Right lobe of liver (tissue), 6 donors: ENCODE data around the gene RPS6KA2. TPM values are rescaled to one million over a fixed set of nuclear protein-coding genes. Genes with fewer than 3 reads are reported as not detected.
A peak's percentile ranks its signal among the peaks of the same experiment; 100 is the strongest.

ENCODE experiments used
- ATAC-seq, 4 donors: fragments of 200-7000 bp; cut with Tn5 transposase; one replicate each; pipeline ENCODE4 v1.9.1; 2020; ENCODE audit warnings: mild to moderate bottlenecking in 4 of 4, moderate library complexity in 4 of 4
- DNase-seq, 3 donors: peaks; one replicate each; pipeline ENCODE4 v3.0.0-alpha.2; 2020
- H3K27ac ChIP-seq, 3 donors: fragments of 200-600 bp; one replicate each; pipeline ENCODE4 v1.8.0; 2022
- H3K27me3 ChIP-seq, 2 donors: fragments of 200-600 bp; one replicate each; pipeline ENCODE4 v1.8.0; 2022
- H3K36me3 ChIP-seq, 4 donors: fragments of 200-600 bp; sonication (generic) in 1 of 4; one replicate each; pipeline versions ENCODE4 v1.5.1 to v1.8.0; 2017 to 2022; ENCODE audit warnings: control low read depth in 1 of 4
- H3K4me1 ChIP-seq, 4 donors: fragments of 200-600 bp; sonication (generic) in 1 of 4; one replicate each; pipeline versions ENCODE4 v1.5.1 to v1.8.0; 2017 to 2022; ENCODE audit warnings: control low read depth in 1 of 4
- H3K4me3 ChIP-seq, 3 donors: fragments of 200-600 bp; one replicate each; pipeline ENCODE4 v1.8.0; 2022
- H3K9me3 ChIP-seq, 4 donors: fragments of 200-600 bp; sonication (generic) in 1 of 4; one replicate each; pipeline versions ENCODE4 v1.5.1 to v1.8.0; 2017 to 2022; ENCODE audit warnings: control low read depth in 1 of 4
- POLR2A ChIP-seq: fragments of 450-650 bp; IDR thresholded peaks from one replicate; pipeline ENCODE4 v1.6.1; 2017; ENCODE audit warnings: antibody characterized with exemption, mild to moderate bottlenecking
- WGBS: methylation state at CpG from one replicate; pipeline ENCODE4 v1.1.6; 2018; ENCODE audit warnings: low coverage, low lambda C conversion rate; ENCODE audit not compliant: insufficient coverage; ENCODE audit errors: missing lambda C conversion rate; 5-methylcytosine and 5-hydroxymethylcytosine counted together
- intact Hi-C, 2 donors: fragments of 100-400 bp; cut with DNase I; formaldehyde crosslinking; loops; one replicate each; pipeline versions ENCODE4 v1.11.2 to v1.14.1; 2022
- total RNA-seq, 6 experiments: library from RNA; depleted of rRNA in 2 of 6; stranded (reverse); fragments of >200 nt in 2 of 6; fragmentation: NEBNext Ultra II Directional in 3 of 6; extraction: Animal tissue kit (Norgen Biotek cat#: 25700) in 3 of 6; gene quantifications; one replicate each; pipeline versions ENCODE4 v1.1.0 to v1.2.4, GENCODE V29; 2016 to 2023
- TF ChIP-seq, protein P1 (sequence below), 4 donors: fragments of 200-600 bp in 3 of 4; fragments of 450-650 bp in 1 of 4; IDR thresholded peaks; one replicate each; pipeline versions ENCODE4 v1.5.1 to v1.8.0; 2016 to 2022; ENCODE audit warnings: antibody characterized with exemption in 4 of 4, mild to moderate bottlenecking in 2 of 4
- donor health status: DM: no; HTN: yes; CAD: no.
- donor health status: DM: no; HTN: no; CAD: no.
- donor health status: DM: no; HTN: no; CAD: no.
- donor health status: DM: no; HTN: yes; CAD: no.
- donor health status: DM: no; HTN: yes; CAD: no.

RPS6KA2 gene
- total RNA-seq, 6 experiments from 2014 or later = 6.4 to 18.1 (median 11.1) TPM

DNA sequence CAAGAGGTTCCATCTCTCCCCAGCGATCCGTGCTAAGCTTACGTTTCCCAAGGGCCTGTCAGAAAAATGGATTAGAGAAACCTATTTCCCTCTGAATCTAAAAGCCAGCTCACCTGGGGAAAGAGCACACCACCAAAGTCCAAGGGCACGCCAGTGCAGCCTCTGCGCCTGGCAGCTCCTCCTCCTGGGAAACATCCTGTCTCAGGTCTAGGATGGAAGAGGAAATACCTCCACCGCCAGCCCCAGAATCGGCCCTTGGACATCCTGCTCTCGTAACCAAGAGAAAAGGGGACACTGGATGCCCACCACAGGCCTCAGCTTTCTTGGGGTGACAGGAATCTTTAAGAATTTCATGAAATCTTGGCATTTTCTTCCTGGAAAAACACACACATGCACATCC lies 59.2 kb downstream of the RPS6KA2 start:
- Histone ChIP-seq H3K36me3 (no peaks in the 10 kb centered on the region), H3K4me3 (no peak overlapping the region), H3K9me3 (no peaks in the 10 kb centered on the region), H3K27ac (no peak overlapping the region), H3K4me1 (no peaks in the 10 kb centered on the region), H3K27me3 (no peaks in the 10 kb centered on the region)
- ATAC-seq (no peak), DNase-seq (no peak)
- TF ChIP-seq, protein P1, sequence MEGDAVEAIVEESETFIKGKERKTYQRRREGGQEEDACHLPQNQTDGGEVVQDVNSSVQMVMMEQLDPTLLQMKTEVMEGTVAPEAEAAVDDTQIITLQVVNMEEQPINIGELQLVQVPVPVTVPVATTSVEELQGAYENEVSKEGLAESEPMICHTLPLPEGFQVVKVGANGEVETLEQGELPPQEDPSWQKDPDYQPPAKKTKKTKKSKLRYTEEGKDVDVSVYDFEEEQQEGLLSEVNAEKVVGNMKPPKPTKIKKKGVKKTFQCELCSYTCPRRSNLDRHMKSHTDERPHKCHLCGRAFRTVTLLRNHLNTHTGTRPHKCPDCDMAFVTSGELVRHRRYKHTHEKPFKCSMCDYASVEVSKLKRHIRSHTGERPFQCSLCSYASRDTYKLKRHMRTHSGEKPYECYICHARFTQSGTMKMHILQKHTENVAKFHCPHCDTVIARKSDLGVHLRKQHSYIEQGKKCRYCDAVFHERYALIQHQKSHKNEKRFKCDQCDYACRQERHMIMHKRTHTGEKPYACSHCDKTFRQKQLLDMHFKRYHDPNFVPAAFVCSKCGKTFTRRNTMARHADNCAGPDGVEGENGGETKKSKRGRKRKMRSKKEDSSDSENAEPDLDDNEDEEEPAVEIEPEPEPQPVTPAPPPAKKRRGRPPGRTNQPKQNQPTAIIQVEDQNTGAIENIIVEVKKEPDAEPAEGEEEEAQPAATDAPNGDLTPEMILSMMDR (IDR thresholded peaks at IDR 0.05) = no peak
- no peak for TF ChIP-seq POLR2A
- WGBS = 73% methylated on average over 7 of the region's 8 CpGs
- intact Hi-C loops = no loop called here

DNA sequence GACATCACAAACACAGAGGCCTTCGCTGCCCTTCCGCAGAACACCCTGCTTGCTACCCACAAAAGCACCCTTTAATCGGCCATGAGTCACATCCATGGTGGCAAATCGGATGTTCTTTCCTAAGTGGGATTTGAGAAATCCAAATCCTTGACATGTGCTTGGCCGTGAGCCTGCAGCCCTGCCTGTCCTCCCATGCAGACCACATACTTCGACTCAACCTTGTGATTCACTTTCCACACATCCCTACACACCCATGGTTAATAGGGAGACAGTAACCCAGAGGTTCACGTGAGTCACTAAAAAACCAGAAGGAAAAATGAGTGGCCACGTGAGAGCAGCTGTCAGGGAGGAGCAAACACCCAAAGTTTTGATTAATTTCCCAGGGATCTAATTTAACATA lies 59.9 kb downstream of the RPS6KA2 start:
- 80% methylated on average over 5 of the region's 8 CpGs for WGBS
- intact Hi-C loops = no loop called here
- TF ChIP-seq, protein P1 (IDR thresholded peaks at IDR 0.05) = no peak
- Histone ChIP-seq H3K36me3 (no peaks in the 10 kb centered on the region), H3K9me3 (no peaks in the 10 kb centered on the region), H3K4me3 (no peak overlapping the region), H3K27ac (no peak overlapping the region), H3K4me1 (no peaks in the 10 kb centered on the region), H3K27me3 (no peaks in the 10 kb centered on the region)
- ATAC-seq (no peak), DNase-seq (no peak)

DNA sequence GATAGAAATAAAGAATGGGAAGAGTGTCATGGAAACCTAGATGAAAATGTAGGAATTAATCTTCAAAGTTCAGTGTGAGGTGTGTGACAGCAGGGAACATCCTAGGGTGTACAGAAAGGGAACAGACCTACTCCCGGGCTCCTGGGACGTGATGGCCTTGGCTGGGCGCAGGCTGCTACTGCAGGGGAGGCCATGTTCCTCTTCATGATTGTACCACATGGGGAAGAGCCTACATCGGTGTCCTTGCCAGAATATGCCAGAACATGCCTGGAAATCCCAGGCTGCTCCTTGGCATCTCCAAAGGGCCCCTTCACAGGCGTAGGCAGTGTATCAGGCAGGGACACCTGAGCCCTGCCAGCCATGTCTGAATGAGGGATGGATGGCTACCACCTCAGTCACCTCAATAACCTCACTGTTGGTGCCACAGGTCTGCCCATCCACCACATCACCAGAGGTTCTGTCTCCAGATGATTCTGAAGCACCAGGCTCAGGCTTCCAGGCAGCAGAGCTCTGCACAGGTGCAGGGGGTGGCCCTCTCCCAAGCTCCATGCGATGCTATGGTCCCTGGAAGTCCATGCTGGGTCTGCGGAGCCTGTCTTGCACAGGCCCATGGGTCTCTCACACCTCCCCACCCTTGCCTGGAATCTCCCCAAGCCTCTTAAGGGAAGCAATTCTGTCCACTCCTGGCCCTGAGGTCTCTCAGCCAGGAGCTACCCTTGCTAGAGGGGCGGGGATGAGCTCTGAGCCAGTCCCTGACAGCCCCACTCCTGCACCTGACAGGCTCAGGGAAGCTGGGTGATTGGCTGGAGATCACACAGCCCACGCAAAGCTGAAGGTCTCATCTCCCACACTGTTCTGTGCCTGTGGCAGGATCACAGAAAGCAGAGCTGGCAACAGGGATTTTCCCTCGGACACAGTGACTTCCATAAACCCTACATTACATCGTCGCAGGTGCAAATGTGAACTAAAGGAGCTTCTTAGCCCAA lies 60.7 kb downstream of the RPS6KA2 start:
- Histone ChIP-seq H3K27me3 (no peaks in the 10 kb centered on the region), H3K27ac (no peak overlapping the region), H3K4me3 (no peak overlapping the region), H3K9me3 (no peaks in the 10 kb centered on the region), H3K4me1 (no peaks in the 10 kb centered on the region), H3K36me3 (no peaks in the 10 kb centered on the region)
- intact Hi-C loops = no loop called here
- TF ChIP-seq, protein P1 (IDR thresholded peaks at IDR 0.05) = no peak
- TF ChIP-seq POLR2A = no peak
- ATAC-seq (no peak), DNase-seq (no peak)
- no CpG with 5 or more reads among the region's 12 CpGs for WGBS

DNA sequence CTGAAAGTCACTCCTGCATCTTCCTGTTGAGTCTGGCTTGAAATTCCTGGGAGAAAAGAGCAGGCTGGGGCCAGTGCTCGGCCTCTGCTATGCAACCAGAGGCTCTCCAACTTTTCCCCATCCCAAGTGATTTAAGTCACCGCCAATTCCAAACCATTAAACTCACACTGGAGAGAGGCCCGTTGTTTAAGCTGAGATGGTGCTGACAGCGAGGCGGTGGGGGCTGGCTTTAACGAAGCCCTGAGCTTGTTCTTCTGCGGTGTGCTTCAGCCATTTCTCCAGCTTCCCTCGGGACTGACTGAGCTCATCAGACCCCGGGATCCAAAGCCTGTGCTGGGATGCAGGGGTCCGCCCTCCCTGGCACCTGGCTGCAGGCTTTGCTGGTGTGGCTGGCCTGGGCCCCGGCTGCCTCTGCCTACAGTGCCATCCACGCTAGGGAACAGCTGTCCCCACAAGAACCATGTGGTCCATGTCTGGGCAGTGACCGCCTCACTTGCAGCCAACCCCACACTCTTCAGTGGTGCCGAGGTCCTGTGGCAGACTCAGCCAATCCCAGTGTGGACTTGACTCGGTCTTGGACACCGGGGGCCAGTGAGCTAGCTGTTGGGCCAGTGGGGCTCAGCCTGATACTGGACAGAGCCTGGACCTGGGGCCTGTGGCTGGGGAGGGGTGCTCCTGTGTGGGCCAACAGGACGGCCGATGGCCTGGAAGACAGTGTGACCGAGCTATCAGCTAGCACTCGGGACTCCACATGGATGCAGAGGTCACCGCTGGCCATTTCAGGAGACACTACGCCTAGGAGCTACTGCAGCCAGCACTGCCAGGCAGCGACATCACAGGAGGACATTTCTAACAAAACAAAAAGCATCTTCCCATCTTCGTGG lies 61.7 kb downstream of the RPS6KA2 start:
- Histone ChIP-seq H3K36me3 (no peaks in the 10 kb centered on the region), H3K4me1 (no peaks in the 10 kb centered on the region), H3K27ac (no peak overlapping the region), H3K4me3 (no peak overlapping the region), H3K9me3 (no peaks in the 10 kb centered on the region), H3K27me3 (no peaks in the 10 kb centered on the region)
- intact Hi-C loops = no loop called here
- TF ChIP-seq, protein P1 (IDR thresholded peaks at IDR 0.05) = no peak
- TF ChIP-seq POLR2A = no peak
- DNase-seq (no peak), ATAC-seq (peak in 1 of 4 donors; percentile 20)
- 72% methylated on average over 3 of the region's 24 CpGs for WGBS
